AG20443 (cell line): ENCODE results near the gene P2RY14.

Source experiments
- DNase-seq: peaks from one replicate; pipeline ENCODE4 v3.0.0; 2012; ENCODE audit warnings: low spot score, mixed read lengths

The P2RY14 gene

DNA sequence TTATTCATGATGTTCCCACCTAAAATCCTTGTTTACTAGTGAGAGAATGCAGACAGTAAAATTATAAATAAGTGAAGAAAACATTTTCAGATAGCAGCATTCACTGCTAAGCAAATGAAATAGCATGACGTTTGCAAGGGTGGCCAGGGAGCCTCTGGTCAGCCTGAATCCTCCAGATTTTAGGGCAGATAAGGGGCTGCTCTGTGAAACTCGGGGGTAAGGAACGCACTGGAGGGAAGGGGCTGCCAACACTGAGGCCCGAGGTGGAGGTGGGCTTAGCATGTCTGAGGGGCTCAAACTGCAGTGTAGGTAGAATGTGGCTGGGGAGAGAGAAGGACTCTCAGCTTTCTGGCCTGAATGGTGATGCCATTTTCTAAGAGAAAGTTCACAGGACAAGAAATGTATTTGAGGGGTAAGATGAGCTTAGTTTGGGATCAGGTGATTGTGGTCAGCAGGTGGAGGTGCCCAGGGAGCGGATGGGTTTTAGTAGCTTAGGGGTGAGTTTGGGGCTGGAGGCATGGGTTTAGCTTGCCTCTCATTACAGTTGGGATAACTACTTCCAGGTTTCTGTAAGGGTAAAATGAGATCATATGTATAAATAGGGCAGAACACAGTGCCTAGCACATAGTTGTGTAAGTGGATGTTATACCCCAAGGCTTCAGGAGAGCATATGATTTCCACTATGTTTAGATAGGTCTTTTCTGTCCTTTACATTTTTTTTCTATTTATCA lies 95.8 kb downstream of the P2RY14 start:
- DNase-seq = no peak

DNA sequence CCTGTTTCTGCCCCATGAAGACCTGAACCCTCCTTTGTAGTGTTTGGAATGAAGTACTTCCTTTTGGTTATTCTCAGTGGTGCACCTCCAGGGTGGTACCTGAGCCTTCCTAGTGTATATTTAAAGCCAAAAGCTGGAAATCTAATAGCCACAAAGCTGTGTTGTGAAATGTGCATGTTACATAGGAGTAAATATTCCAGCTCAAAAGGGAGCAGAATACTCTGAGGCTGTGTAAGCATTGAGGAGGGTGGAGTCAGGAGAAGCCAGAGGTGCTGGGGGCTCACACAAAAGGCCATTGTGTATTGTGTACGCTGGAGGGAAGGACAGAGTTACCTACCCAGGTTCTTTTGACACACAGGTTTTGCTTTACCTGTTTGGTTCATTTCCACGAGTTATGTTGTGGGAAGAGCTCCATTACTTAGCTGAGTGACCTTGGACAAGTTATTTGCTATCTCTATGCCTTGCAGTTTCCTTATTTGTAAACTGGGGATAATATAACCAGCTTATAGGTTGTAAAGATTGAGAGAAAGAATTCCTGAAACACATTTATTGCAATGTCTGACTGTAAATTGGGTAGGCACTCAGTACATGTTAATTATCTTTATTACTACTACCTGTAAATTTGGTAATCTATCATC lies 100.0 kb downstream of the P2RY14 start:
- no peak for DNase-seq

DNA sequence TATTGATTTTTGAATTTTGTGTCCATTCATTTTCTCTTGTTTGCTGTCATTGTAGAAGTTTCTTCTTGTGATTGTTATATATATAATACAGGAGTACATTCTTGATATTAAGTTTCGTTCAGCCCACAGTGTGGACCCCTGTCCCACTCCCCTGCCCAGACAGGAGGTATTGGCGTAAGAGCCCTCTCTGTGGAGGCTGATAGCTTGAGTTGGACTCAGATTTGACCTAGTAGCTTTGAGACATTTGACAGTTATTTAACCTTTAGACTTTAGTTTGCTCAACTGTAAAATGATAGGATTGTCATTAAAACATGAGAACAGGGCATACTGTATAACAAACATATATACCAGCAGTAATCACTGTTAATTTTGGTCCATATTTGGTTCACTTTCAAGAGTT lies 102.4 kb downstream of the P2RY14 start:
- DNase-seq = no peak

DNA sequence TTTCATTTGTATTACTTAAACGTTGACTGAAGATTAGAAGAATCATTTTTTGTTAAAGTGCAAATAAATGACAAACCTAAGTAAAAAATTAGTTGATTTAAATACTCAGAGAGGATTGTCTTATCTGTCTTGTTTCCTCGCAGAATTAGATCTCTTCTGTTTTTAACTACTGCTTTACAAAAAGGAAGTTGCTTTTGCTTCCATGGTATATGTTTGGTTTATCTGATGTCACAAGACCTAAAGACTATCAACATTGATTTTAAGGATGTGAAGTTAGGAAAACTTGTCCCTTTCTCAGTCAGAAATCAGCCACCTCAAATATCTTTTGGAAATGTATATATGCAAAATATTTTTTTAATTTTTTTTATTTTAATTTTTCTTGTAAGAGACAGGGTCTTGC lies 104.0 kb downstream of the P2RY14 start:
- DNase-seq = no peak

- no peak for DNase-seq
Observed at GRCh38 chr3:151171145-151171757, 107.1 kb downstream of the P2RY14 start.

GRCh38 chr3:151169948-151170679 lies 108.2 kb downstream of the P2RY14 start:
- peak; percentile 32 for DNase-seq

DNA sequence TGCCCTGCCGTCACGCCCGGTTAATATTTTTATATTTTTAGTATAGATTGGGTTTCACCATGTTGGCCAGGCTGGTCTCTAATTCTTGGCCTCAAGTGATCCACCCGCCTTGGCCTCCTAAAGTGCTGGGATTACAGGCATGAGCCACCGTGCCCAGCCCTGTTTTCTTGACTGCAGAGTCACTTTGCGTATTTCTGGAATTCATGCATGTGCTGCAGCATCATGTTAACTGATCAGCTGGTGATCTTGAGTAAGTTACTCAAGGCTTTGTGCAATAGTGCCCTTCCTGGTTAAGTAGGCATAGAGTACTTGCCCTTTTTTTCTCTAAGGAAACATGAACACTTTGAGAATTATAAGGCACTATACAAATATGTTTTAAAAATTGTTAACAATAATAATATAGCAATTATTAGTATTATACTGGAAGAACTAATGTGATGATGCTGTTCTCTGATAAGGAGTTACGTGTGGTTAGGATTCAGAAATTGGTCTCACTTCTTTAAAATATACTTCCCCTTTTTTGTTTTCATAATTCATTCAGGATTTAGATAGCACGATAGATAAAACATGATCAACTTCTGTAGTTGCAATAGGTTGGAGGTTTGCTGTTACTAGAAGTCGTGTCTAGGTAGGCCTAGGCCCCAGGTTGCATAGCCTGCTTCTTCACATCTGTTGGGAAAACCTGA lies 108.9 kb downstream of the P2RY14 start:
- DNase-seq = no peak

DNA sequence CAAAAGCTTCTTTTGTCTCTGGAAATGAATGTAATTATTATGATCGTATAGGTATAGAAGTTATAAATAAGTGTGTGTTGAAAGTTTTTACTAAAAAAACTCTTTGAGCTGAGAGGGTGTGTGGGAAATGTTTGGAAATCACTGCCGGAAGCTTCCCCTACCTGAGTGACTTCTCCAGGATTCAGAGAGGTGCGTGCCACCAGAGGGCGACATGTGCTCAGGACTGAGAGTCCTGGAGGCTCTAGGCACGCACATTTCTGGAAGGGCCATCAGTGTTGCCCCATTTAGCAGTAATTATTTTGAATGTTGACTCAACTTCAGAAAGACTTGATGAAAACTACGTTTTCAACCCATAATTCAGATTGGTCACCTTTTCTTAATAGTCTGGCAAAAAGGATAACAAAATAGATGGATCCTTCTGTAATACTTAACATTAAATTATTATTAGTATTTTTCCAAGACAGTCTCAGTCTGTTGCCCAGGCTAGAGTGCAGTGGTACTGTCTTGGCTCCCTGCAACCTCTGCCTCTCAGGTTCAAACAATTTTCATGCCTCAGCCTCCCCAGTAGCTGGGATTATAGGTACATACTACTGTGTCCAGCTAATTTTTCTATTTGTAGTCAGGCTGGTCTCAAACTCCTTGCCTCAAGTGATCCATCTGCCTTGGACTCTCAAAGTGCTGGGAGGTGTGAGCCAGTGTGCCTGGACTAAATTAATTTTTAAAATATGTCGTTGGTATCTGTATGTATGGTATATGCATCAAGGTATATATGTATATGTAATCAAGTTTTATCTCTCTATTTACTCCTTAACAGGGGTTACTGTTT lies 109.9 kb downstream of the P2RY14 start:
- peak; percentile 81 for DNase-seq

DNA sequence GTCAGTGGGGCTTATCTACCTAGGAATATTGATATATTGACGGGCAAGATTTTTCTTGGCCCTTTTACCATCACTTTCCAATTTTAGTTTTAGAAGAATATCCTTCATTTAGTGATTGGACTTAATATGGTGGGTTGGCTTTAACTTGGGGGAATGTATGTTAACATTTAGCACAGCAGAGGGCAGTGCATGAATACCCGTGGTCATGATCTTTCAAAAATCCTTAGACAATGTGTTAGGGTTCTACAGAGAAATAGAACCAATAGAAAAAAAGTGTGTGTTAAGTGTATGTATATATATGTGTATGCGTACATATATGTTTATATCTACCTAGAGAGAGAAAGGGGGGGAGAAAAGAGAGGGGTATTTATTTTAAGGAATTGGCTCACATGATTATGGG lies 112.2 kb downstream of the P2RY14 start:
- no peak for DNase-seq

DNA sequence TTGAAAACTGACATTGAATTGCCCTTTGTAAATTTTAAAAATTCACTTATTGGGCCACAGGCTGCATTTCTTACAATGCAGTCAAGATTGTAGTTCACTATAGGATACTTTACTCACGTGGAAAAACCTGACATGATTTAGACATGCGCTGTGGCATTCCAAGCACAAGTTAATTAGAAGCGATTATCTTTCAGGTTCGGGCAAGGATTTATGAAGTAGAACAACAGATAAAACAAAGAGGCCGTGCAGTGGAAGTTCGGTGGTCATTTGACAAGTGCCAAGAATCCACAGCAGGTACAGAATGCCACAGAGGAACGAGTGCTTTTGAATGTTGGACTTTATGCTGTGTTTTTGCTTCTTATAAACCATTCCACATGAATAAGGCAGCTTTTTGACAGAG lies 113.1 kb downstream of the P2RY14 start:
- no peak for DNase-seq
